HG03460 (cell line): ENCODE data around the gene LSS.
"Not testable (repeated sequence)": the region's sequence is repeated elsewhere in the genome, so short reads cannot be mapped to it uniquely, and the experiment has no call there.

Experiments used
- ATAC-seq: cut with Tn5 transposase; IDR thresholded peaks from one replicate; pipeline ENCODE4 v1.9.1; 2021; ENCODE audit not compliant: unreplicated experiment

Gene LSS

GRCh38 chr21:46141767-46142581, 86.6 kb downstream of the LSS start:
- ATAC-seq: no peak

GRCh38 chr21:46140352-46141003, 88.1 kb downstream of the LSS start:
- not testable (repeated sequence) for ATAC-seq

GRCh38 chr21:46139686-46140085, 88.9 kb downstream of the LSS start:
- no peak for ATAC-seq

GRCh38 chr21:46138383-46138970, 90.1 kb downstream of the LSS start:
- no peak for ATAC-seq
